NCI-H446 treated with DMSO at 0.1 percent for 48 hours (cell line): ENCODE data around the gene MMP3.

Experiments used
- DNase-seq: peaks from one replicate; lab custom pipeline; 2025; lab: John Stamatoyannopoulos, UW

Gene MMP3

GRCh38 chr11:102788334-102788995, 54.9 kb downstream of the MMP3 start:
- DNase-seq: no peak
